ENCODE results near the gene NUP210. TPM values are rescaled to one million over a fixed set of nuclear protein-coding genes. Genes with fewer than 3 reads are reported as not detected.

NUP210 gene
- total RNA-seq, 1 donor from 2014 or later, result 19.9 TPM

DNA sequence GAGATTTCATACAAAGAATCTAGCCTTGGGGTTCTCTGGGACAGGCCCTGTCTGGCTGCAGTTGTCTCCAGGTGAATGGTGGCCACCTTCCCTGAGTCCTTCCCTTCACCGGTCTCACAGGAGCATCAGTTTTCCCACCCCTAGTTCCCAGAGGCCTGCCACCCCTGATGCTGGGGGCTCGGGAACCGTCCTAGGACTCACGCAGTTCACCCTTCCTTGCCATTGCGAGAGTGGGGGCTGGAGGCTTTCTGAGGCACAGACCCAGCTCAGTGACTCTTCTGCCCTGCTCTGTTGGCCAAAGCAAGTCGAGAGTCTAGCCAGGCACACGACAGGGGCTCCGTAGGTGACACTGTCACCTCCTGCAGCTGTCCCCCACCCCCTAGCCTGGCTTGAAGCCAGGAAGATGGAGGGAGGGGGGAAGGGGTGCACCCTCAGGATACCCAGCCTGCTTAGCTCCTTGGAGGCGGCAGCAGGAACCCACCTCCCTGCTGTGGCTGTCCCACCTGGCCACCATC, 130.3 kb downstream of the NUP210 start:
- DNase-seq (ENCODE audit: low spot score), result no peak

DNA sequence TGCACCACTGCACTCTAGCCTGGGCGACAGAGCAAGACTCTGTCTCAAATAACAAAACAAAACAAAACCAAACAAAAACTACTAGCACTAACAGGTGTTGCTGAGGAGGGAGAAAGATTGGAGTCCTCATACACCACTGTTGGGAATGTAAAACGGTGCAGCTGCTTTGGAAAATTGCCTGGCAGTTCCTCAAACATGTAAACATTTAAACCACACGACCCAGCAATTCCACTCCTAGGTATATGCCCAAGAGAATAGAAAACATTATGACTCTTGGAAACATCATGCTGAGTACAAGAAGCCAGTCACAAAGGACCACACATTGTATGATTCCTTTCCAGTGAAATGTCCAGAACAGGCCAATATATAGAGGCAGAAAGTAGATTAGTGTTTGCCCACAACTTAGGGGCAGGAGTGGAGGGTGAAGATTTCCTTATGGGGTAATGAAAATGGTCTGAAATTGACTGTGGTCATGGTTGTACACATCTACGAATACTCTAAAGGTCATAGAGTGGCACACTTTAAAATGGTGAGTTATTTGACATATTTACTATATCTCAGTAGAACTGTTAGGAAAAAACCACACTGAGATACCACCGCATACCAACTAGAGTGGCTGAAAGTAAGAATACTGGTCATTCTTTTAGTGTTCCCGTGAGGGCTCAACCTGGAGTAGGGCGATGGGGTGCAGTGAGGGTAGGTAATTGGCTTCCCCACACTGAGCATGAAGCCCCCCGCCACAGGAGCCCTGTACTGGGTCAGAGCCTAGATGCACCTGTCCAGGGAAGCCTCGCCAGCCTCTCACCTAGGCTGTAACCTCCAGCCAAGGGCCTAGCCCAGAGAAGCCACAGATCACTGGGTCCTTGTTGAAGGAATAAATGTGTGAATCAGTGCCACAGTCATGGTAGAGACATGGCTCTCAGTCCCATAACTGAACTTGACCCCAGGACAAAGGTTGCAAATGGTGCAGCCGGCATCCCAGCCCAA, 131.1 kb downstream of the NUP210 start:
- DNase-seq (ENCODE audit: low spot score), result no peak

DNA sequence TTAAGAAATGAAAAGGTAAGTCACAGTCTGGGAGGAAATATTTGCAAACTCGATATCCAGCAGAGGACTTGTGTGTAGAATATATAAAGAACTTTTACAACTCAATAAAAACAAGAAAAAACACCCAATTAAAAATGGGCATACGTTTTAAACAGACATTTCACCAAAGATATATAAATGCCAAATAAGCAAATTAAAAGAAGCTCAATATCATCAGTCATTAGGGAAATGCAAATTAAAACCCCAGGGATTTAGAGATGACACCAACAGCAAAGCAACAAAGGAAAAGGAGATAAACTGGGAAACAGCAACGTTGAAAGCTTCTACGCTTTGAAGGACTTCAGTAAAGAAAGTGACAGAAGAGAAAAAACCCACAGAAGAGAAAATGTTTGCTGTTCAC, 132.3 kb downstream of the NUP210 start:
- no peak for DNase-seq (ENCODE audit: low spot score)

DNA sequence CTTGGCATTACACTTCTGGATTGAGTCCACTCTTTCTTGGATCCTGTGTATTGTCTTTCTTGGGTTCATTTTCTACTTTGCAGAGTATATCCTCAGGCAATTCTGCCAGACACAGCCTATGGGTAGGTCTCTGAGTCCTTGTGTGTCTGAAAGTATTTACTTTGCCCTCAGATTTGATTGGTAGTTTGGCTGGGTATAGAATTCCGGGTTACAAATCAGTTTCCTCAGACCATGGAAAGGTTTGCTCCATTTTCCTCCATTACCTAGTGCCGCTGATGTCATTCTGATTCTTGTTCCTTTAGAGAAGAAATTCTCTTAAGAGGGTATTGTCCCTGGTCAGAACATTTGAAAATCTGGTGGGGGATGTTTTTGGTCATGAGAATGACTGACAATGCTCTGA, 133.2 kb downstream of the NUP210 start:
- DNase-seq (ENCODE audit: low spot score), result no peak

DNA sequence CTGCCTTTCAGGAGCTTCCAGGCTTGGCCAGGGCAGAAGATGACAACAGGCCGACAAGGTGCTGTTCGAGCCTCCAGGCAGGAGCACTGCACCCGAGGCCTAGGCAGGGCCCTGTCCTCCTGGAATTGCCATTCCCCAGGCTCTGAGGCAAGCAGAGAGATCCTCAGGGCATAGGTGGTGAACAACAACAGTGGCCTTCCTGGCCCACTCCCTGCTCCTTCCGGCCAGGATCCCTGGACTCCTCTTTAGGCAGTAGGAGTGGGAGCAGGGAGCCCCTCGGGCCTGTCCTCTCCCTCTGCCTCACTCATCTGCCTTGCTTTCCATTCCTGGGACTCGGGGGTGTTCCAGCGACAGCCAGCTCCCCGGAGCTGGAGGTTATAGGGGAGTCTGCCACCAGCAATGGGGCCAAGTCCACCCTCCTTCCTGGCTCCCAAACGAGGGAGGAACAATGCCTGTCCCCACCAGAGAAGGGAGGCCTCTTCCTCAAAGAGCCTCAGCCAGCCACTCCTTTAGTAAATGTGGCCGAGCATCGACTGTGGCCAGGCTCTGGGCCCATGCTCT, 135.0 kb downstream of the NUP210 start:
- DNase-seq (ENCODE audit: low spot score), result no peak

DNA sequence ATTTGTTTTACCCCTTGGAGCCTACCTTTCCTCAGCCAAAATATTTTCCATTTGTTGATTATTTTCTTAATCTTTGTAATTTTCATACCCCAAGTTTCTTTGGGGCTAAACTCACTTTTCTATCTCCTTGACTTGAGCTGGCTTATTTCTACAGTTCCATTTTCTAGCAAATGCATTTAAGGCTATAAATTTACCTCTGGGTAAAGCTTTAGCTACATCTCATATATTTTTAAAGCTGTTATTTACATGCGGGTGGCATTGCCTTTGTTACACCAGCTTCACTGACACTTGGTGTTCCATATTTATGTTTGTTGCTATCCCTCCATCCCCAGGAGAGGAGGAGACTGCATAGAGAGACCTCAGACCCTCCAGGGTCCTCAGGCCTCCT, 136.3 kb downstream of the NUP210 start:
- no peak for DNase-seq (ENCODE audit: low spot score)

DNA sequence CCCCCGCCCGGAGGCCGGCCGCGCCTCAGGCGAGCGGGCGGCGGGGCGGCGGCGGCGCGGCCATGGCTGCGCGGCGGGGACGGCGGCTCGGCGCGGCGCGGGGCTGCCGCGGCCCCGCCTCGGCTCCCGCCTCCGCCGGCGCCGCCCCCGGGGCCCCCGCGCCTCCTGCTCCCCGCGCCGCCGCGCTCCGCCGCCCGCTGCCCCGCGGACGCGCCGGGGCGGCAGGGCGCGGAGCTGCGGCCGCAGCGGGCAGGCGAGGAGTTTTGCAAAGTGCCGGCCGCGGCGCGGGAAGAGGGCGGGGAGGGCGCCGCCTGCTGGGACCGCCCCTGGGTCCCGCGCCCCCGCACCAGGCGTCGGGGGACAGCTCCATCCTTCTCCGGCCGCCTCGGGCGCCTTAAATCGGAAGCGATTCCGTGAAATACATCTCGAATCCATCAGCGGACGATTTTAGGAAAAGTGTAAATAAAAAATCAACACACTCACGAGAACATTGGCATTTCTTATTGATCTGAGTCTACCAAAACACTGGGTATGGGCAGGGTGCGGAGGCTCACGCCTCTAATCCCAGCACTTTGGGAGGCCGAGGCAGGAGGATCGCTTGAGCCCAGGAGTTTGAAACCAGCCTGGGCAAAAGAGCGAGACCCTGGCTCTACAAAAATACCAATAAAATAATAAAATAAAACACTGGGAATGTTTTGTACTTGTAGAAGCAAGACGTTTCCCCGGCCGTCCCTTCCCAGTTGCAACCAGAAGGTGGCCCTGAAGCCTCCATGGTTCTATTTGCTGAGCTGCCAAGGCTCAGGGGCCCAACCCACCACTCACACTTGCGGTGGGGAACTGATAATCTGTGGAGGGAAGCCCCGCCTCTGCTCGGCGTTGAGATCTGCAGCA, 136.9 kb downstream of the NUP210 start:
- DNase-seq (ENCODE audit: low spot score), result no peak

DNA sequence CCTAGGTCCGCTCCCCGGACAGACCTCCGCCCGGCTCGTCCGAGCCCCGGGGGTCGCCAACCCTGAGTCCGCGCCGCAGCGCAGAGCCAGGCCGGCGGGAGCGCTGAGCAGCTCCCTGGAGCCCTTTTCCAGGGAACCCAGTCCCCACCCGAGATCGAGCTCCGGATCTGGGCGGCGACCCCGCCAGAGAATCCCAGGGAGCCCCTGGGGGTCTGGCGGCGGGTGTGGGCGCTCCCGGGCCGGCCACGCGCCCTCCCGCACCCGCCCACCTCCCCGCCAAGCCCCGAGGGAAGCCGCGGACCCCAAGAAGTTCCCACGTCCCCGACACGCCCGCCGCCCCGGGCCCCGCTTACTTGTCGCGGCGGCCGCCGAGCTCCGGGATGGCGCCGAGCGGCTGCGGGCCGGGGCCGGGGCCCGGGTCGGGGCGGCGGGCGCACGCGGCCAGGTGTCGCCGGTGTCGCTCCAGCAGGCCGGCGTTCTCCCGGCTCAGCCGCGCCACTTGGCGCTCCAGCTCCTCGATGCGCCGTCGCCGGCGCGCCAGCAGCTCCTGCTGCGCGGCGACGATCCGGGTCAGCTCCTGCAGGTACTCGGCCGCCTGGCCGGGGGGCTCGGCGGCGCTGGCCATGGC, 137.7 kb downstream of the NUP210 start:
- no peak for DNase-seq (ENCODE audit: low spot score)

DNA sequence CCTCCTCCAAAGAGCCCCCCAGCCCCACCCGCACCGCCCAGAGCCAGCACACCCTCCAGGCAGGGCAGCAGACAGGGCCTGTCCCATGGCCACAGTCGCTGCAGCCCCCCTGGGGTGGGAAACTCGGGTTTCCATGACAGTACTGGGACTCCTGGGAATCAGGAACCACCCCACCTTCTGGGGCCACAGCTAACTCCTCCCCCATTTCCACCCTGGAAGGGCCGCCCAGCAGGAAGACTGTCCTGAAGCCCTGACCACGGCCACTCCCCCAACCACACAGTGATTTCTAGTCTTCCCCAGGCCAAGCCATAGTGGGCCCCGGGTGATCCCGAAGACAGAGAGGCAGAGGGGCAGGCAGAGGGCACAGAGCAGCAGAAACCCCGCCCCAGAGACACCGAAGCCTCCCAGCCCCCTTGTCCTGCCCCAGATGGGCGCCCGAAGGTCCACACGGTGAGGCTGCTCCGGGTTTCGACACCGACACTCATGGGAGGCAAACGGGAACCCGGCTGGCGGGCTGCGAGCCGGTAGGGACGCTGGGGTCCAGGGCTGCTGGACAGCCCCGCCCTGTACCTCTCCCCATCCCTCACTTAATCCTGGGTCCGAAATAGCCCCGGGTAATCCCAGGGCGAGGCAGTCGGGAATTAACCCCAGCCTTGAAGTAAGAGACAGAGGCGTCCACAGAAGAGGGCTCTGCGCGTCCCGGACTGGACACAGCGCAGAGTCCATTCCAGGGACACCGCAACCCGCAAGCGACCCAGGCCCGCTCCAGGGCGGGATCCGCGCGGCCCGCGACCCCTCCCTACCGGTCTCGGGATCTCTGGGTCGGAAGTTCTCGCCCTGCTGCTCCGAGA, 138.4 kb downstream of the NUP210 start:
- DNase-seq (ENCODE audit: low spot score), result peak; percentile 73

DNA sequence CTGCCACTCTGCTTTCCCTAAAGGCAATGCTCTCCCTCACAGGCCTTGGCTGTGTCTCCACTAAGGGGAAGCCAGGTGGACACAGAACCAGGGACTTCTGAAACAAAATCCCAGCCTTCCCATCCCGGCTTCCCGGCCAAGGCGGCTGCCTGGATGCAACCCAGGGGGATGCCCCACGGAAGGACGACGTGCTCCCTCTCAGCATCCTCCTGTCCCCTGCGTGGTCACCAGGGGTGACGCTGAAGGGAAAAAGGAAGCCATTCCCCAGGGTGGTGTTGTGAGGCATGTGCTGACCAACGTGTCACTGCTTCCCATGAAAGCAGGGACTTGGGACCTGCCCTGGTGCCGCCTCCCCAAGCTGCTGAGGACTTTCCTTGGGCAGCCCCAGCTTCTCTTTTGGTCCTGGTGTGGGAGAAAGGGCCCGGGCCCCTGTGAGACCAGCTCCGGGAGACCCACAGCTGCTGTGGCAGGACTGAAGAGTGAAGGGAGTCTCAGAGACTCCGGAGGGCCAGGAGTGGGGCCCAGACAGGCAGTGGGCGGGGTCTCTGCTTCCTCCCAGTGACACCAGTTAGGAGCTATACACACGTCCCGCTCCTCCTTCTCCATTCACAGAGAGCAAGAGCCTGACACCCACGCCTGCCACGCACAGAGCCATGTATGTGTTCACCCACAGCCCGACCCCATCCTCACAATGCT, 139.2 kb downstream of the NUP210 start:
- no peak for DNase-seq (ENCODE audit: low spot score)

DNA sequence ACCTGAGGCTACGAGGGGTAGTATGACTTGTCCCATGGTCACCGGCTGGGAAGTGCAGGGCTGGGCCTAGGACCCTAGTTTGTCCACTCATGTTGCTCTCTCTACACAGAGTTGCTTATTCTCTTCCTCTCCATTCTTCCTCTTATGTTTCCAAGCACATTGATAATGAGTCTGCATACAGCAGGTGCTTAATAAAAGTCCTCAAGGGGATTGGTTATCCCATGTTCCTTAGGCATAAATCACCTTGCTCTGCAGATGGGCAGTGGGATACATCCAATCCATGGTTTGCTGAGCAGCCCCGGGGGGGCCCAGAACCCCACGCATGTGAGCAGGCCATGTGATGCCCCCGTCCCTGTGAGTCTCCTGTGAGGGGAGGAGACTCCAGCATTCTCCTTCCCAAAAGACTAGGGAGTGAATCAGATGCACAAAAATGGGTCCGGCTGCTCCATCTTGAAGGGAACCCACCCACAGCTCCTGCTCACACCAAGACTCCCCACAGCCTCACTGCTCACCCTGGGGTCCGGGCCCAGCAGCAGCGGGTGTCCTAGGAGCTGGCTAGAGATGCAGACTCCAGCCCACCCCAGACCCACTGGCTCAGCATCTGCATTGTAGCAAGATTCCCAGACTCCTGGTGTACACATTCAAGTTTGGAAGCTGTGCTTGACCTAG, 139.9 kb downstream of the NUP210 start:
- no peak for DNase-seq (ENCODE audit: low spot score)

DNA sequence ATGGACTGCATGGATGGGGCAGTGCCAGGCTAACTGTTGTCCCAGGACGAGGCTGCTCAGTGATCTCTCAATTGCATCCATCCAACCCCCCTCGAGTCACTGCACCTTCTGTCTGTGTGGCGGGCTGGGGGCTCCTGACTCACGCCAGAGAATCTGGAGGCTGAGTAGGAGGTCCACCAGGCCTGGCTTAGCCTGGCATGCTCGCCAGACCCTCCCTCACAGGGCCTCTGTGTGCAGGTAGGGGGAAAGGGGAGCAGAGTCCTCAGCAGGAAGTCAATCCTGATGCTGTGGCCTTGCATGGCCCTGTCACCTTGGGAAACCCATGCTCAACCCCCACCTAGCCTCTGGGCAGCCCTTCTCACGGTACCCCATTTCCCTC, 140.6 kb downstream of the NUP210 start:
- no peak for DNase-seq (ENCODE audit: low spot score)

DNA sequence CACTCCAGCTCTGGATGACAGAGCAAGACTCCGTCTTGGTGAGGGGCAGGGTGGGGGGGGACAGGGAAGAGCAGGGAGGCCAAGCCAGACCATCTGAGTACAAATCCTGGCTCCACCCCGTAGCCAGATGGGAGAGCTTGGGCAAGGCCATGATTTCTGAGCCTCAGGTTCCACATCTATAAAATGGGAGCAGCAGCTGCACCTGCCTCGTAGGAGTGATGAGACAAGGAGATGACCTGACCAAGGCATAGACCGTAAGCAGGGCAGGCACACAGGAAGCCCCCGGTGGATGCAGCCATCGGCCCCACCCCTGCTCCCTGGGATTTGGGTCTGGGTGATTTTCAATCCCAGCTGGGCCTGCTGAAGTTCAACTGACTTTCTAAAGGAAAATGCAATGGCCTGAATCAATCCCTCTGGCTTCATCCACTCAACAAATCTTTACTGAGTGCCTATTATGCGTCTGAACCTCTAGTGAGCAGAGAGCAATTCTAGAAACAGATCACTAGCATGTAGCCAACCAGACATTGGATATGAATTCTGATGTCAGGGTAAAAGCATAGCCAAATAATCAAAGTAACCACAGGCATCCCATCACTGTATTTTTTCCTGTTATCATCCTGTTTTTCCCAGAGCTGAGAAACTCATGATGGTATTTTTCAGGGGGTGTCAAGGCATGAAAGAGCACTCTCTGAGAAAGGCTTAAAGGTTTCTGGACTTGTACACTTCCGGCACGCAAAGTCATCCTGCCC, 141.2 kb downstream of the NUP210 start:
- DNase-seq (ENCODE audit: low spot score), result no peak

DNA sequence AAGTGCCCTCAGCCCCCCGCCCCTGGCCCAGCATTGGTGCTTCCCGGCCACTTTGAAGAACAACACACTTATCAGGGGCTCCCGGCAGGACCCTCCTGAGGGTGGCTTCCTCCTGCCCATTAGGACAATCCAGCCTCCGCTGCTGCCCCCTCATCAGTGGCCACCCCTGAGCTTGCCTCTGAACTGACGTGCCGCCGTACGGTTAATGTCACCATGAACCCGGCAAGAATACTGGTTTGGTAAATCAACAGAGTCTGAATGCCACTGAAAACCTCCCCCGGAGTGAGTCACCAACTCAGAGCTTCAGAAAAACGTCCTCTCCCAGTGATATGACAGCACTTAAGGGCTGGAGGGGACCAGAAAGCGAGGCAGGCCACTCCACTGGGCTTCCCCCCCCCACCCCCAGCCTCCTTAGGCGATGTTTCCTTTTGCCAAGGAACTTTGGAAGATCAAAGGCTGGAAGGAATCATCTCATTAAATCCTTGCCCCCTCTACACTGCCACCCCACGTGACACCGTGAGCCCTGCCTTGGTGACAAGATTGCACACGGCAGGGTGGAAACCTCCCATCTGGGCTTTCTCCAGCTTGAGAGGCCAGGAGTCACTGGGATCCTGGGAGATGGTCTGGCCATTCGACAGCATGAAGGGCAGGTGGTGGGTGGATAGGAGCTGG, 142.1 kb downstream of the NUP210 start:
- DNase-seq (ENCODE audit: low spot score), result peak; percentile 58

DNA sequence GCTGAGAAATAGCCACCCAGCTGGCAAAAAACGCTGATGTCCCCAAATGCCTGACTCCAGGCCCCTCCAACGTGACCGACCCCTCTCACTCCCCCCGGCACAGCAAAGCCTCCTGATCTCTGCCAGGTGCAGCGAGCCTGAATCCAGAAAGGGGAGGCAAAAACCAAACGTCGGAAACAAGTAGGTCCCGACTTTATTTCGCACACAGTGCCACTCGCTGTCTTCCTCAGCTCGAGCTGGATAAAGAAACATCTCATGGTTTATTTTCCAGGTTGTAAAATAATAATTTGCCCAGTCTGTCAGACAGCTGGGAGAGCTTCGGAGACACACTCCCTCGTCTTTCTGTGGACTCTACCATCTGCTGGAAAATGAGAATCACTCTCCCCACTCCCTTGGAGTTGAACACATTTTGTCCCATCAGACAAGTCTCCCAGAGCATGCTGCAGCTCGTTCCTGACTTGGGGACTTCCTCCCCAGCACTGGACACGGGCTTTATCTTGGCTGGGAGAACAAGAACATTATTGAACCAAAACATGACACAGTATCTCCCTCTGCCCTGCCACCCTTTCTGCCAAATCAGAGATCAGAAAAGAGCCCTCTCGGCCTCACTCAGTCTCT, 142.8 kb downstream of the NUP210 start:
- no peak for DNase-seq (ENCODE audit: low spot score)

DNA sequence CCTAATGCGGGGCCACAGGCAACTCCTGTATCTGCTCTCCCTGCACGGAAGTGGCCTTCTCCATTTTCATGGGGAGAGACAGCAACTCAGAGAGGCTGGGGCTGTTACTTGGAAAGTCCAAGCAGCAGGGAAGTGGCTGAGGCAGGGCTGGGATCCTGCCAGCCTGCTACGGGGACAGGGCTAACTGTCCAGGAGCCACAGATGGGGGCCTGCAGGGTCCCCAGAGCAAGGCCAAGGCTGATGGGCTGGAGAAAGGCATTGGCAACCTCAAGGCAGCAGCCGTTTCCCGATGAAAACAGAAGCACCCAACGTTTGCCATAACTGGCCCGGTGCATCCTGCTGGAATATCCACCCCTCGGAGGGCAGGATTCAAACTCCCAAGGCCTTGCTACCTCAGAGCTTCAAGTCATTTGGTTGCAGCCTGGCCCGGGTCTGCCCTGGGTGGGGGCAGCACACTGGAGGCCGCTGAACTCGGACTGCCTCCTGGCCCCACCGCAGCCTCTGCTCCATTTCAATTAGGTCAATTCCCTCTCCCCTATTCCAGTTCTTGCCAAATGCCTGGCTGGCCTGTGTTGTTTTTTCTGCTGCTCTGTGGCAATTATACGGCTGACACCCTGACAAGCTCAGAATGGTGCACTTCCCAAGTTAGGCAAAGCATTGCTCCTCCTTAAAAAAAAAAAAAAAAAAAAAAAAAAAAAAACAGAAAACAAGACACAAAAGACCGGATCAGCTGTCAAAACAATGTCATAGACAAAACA, 143.5 kb downstream of the NUP210 start:
- no peak for DNase-seq (ENCODE audit: low spot score)

Measured in ureter (tissue), 1 donor.